ENCODE results near the gene CRADD.
"Not testable (repeated sequence)": the region's sequence is repeated elsewhere in the genome, so short reads cannot be mapped to it uniquely, and the experiment has no call there.

The CRADD gene

DNA sequence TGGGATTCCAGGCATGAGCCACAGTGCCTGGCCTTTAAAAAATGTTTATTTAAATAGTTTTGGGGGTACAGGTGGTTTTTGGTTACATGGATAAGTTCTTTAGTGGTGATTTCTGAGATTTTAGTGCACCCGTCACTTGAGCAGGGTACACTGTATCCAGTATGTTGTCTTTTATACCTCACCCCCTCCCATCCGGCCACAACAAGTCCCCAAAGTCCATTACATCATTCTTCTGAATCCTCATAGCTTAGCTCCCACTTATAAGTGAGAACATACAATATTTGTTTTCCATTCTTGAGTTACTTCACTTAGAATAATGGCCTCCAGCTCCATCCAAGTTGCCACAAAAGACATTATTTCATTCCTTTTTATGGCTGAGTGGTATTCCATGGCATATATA is 124.5 kb downstream of the CRADD start:
- POLR2A ChIA-PET; H3K27ac ChIP-seq (ENCODE audit: extremely low read depth, low read depth, low read length); H3K4me1 ChIP-seq (ENCODE audit: control insufficient read depth, insufficient read depth, low read length); H3K4me3 ChIP-seq (ENCODE audit: low read depth, low read length); H3K36me3 ChIP-seq (ENCODE audit: control insufficient read depth in 2 of 2, insufficient read depth in 1 of 2, low read length in 2 of 2); H3K9me3 ChIP-seq (ENCODE audit: control insufficient read depth, insufficient read depth, low read depth, low read length): not testable (repeated sequence)
- TF ChIP-seq, protein P1, sequence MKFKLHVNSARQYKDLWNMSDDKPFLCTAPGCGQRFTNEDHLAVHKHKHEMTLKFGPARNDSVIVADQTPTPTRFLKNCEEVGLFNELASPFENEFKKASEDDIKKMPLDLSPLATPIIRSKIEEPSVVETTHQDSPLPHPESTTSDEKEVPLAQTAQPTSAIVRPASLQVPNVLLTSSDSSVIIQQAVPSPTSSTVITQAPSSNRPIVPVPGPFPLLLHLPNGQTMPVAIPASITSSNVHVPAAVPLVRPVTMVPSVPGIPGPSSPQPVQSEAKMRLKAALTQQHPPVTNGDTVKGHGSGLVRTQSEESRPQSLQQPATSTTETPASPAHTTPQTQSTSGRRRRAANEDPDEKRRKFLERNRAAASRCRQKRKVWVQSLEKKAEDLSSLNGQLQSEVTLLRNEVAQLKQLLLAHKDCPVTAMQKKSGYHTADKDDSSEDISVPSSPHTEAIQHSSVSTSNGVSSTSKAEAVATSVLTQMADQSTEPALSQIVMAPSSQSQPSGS (tag by site-specific recombination; IDR thresholded peaks at IDR 0.05; ENCODE audit: low read depth) = peak; percentile 54; the same call in 1 of the 2 replicates
- TF ChIP-seq ZNF146 (tag by site-specific recombination; IDR thresholded peaks at IDR 0.05) = peak; percentile 26
- TF ChIP-seq SCRT2 (tag by site-specific recombination; IDR thresholded peaks at IDR 0.05) = 0 out of 2 replicates have a peak, but pooled peaks have one; percentile 20
- CTCF ChIA-PET = interaction anchor here (0.8 kb wide), 1 partner anchor 12 kb away, joined by 3 read pairs; no protein-coding TSS in a partner anchor

DNA sequence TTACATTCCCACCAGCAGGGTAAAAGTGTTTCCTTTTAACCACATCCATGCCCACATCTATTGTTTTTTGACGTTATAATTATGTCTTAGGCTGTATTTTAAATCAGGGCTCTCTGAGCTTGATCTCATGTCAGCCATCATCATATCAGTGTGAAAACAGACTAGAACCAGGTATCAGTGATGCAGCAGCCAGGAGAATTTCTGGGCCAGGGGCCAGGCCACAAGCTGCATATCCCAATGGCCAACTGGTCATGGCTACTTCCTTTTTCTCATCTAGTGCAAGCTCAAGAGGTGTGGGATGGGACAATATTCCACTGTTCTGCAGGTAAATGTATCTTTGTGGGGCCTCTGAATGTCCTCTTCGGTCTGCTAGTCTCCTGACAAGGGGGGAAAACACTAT is 125.1 kb downstream of the CRADD start:
- H3K9me3 ChIP-seq (ENCODE audit: control insufficient read depth, insufficient read depth, low read depth, low read length) = no peaks in the 10 kb centered on the region
- ChIA-PET CTCF (interaction anchor here (0.6 to 1.0 kb wide), 3 partner anchors 45 to 299 kb away, joined by 3 to 4 read pairs (median 3); no protein-coding TSS in a partner anchor), POLR2A (no interaction called here)
- H3K4me3 ChIP-seq (ENCODE audit: low read depth, low read length) = no peak overlapping the region
- H3K27ac ChIP-seq (ENCODE audit: extremely low read depth, low read depth, low read length) = no peak overlapping the region
- TF ChIP-seq ZNF114 (tag by site-specific recombination; IDR thresholded peaks at IDR 0.05) (no peak), ZNF792 (tag by site-specific recombination; IDR thresholded peaks at IDR 0.05) (no peak), ZSCAN16 (tag by site-specific recombination; IDR thresholded peaks at IDR 0.05) (no peak), ZNF677 (tag by site-specific recombination; IDR thresholded peaks at IDR 0.05) (no peak), ZNF660 (tag by site-specific recombination; IDR thresholded peaks at IDR 0.05) (no peak), ZNF404 (tag by site-specific recombination; IDR thresholded peaks at IDR 0.05) (no peak), IKZF3 (tag by site-specific recombination; IDR thresholded peaks at IDR 0.05) (no peak), ZSCAN30 (tag by site-specific recombination; IDR thresholded peaks at IDR 0.05) (no peak), ZBTB8A (tag by site-specific recombination; IDR thresholded peaks at IDR 0.05) (no peak)
- TF ChIP-seq, protein P2, sequence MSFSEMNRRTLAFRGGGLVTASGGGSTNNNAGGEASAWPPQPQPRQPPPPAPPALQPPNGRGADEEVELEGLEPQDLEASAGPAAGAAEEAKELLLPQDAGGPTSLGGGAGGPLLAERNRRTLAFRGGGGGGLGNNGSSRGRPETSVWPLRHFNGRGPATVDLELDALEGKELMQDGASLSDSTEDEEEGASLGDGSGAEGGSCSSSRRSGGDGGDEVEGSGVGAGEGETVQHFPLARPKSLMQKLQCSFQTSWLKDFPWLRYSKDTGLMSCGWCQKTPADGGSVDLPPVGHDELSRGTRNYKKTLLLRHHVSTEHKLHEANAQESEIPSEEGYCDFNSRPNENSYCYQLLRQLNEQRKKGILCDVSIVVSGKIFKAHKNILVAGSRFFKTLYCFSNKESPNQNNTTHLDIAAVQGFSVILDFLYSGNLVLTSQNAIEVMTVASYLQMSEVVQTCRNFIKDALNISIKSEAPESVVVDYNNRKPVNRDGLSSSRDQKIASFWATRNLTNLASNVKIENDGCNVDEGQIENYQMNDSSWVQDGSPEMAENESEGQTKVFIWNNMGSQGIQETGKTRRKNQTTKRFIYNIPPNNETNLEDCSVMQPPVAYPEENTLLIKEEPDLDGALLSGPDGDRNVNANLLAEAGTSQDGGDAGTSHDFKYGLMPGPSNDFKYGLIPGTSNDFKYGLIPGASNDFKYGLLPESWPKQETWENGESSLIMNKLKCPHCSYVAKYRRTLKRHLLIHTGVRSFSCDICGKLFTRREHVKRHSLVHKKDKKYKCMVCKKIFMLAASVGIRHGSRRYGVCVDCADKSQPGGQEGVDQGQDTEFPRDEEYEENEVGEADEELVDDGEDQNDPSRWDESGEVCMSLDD (tag by site-specific recombination; IDR thresholded peaks at IDR 0.05) = no peak
- H3K4me1 ChIP-seq (ENCODE audit: control insufficient read depth, insufficient read depth, low read length) = peaks cover 5% of the 10 kb centered on the region; the same call in 1 of the 2 replicates
- H3K36me3 ChIP-seq (ENCODE audit: control insufficient read depth in 2 of 2, insufficient read depth in 1 of 2, low read length in 2 of 2) = no peaks in the 10 kb centered on the region

DNA sequence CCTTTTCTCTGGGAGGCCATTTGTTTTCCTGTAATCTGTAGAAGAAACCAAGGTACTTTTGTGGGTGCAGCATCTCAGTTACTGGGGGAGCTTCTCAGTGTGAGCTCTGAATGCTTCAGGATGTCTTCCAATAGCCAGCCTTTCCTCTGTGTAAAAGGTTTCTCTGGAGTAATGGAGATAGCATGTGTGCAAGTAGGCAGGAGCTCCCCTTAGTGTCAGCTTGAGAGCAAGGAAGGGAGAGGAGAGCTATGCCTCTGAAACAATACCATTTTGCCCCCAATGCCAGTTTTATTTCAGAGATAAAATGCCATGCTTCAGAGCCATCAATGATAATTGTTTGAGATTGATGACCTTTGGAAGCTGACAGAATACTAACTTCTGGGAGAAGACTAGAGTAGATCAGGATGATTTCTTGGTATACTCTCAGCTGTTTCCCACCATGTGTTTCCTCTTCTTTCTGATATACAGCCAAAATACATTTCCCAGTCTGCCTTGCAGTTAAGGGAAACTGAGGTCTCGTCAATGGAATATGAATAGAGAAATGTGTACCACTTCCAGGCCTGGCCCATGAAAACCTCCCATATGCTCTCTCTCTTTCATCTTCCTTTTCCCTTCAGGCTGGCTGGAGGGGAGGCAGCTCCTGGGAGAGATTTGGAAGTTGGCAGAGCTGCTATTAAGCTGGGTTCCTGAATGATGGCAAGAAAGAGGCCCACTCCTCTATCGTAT is 125.7 kb downstream of the CRADD start:
- H3K27ac ChIP-seq (ENCODE audit: extremely low read depth, low read depth, low read length) = no peak overlapping the region
- ChIA-PET POLR2A (no interaction called here), CTCF (interaction anchor here (0.6 to 1.0 kb wide), 4 partner anchors 45 to 300 kb away, joined by 3 to 4 read pairs (median 3); no protein-coding TSS in a partner anchor)
- no peaks in the 10 kb centered on the region for H3K9me3 ChIP-seq (ENCODE audit: control insufficient read depth, insufficient read depth, low read depth, low read length)
- no peaks in the 10 kb centered on the region for H3K36me3 ChIP-seq (ENCODE audit: control insufficient read depth in 2 of 2, insufficient read depth in 1 of 2, low read length in 2 of 2)
- H3K4me3 ChIP-seq (ENCODE audit: low read depth, low read length) = no peak overlapping the region
- H3K4me1 ChIP-seq (ENCODE audit: control insufficient read depth, insufficient read depth, low read length) = peaks cover 5% of the 10 kb centered on the region; the same call in 1 of the 2 replicates
- no peak for TF ChIP-seq ZNF366 (tag by site-specific recombination; conservative IDR thresholded peaks at IDR 0.05)
- TF ChIP-seq GLI4 (tag by site-specific recombination; IDR thresholded peaks at IDR 0.05) = no peak
- no peak for TF ChIP-seq ZNF660 (tag by site-specific recombination; IDR thresholded peaks at IDR 0.05)
- TF ChIP-seq GLIS2 (tag by site-specific recombination; IDR thresholded peaks at IDR 0.05) = no peak
- TF ChIP-seq, protein P3, sequence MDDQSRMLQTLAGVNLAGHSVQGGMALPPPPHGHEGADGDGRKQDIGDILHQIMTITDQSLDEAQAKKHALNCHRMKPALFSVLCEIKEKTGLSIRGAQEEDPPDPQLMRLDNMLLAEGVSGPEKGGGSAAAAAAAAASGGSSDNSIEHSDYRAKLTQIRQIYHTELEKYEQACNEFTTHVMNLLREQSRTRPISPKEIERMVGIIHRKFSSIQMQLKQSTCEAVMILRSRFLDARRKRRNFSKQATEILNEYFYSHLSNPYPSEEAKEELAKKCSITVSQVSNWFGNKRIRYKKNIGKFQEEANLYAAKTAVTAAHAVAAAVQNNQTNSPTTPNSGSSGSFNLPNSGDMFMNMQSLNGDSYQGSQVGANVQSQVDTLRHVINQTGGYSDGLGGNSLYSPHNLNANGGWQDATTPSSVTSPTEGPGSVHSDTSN (CRISPR knock-in tag; IDR thresholded peaks at IDR 0.05) = no peak
- TF ChIP-seq ZBTB7A (tag by site-specific recombination; IDR thresholded peaks at IDR 0.05; ENCODE audit: low read depth) = no peak
- no peak for TF ChIP-seq ZNF341 (tag by site-specific recombination; IDR thresholded peaks at IDR 0.05; ENCODE audit: low read depth)
- no peak for TF ChIP-seq ZNF16 (tag by site-specific recombination; IDR thresholded peaks at IDR 0.05; ENCODE audit: low read depth)
- TF ChIP-seq ZNF658 (tag by site-specific recombination; IDR thresholded peaks at IDR 0.05) = no peak
- TF ChIP-seq ZNF626 (tag by site-specific recombination; IDR thresholded peaks at IDR 0.05) = no peak
- TF ChIP-seq ZNF530 (tag by site-specific recombination; IDR thresholded peaks at IDR 0.05; ENCODE audit: low read depth) = no peak
- no peak for TF ChIP-seq ZNF248 (tag by site-specific recombination; IDR thresholded peaks at IDR 0.05)
- TF ChIP-seq ZNF623 (tag by site-specific recombination; IDR thresholded peaks at IDR 0.05) = no peak
- TF ChIP-seq ZEB2 (tag by site-specific recombination; IDR thresholded peaks at IDR 0.05) = no peak
- no peak for TF ChIP-seq BCL11A (tag by site-specific recombination; IDR thresholded peaks at IDR 0.05; ENCODE audit: low read depth)
- TF ChIP-seq ZNF585B (tag by site-specific recombination; IDR thresholded peaks at IDR 0.05) = no peak
- no peak for TF ChIP-seq ZNF155 (tag by site-specific recombination; IDR thresholded peaks at IDR 0.05)

All from HEK293 (cell line).